Neural progenitor cell (in vitro differentiated cells): ENCODE measurements around the gene DDX39B. TPM values are rescaled to one million over a fixed set of nuclear protein-coding genes. Genes with fewer than 3 reads are reported as not detected.
"Not testable (repeated sequence)": the region's sequence is repeated elsewhere in the genome, so short reads cannot be mapped to it uniquely, and the experiment has no call there.

Source experiments
- DNase-seq: peaks from one replicate; pipeline ENCODE4 v3.0.0-alpha.2; 2016; ENCODE audit warnings: low spot score
- H2AFZ ChIP-seq: fragments of 200-600 bp; sonication (generic); replicated peaks from 2 replicates; pipeline ENCODE4 v1.6.1; 2016; ENCODE audit warnings: antibody characterized with exemption
- H3F3A ChIP-seq: fragments of 200-600 bp; sonication (generic); 2 replicates; pipeline ENCODE4 v1.6.1; 2016; ENCODE audit warnings: antibody characterized with exemption, low read depth
- H3K27ac ChIP-seq: fragments of 200-600 bp; sonication (generic); 2 replicates; pipeline ENCODE4 v1.5.1; 2016; ENCODE audit warnings: mild to moderate bottlenecking
- H3K27me3 ChIP-seq: fragments of 200-600 bp; sonication (generic); 2 replicates; pipeline ENCODE4 v1.6.1; 2016; ENCODE audit warnings: mild to moderate bottlenecking, moderate library complexity
- H3K36me3 ChIP-seq: fragments of 200-600 bp; sonication (generic); 2 replicates; pipeline ENCODE4 v1.5.1; 2016
- H3K4me1 ChIP-seq: fragments of 200-600 bp; sonication (generic); 2 replicates; pipeline ENCODE4 v1.6.1; 2016; ENCODE audit warnings: mixed run types
- H3K4me2 ChIP-seq: fragments of 200-600 bp; sonication (generic); 2 replicates; pipeline ENCODE4 v1.6.1; 2016
- H3K4me3 ChIP-seq: fragments of 200-600 bp; sonication (generic); 2 replicates; pipeline ENCODE4 v1.5.1; 2016
- H3K79me2 ChIP-seq: fragments of 200-600 bp; sonication (generic); 2 replicates; pipeline ENCODE4 v1.6.1; 2016; ENCODE audit warnings: low read depth
- H3K9ac ChIP-seq: fragments of 200-600 bp; sonication (generic); 2 replicates; pipeline ENCODE4 v1.6.1; 2016
- H3K9me3 ChIP-seq: fragments of 200-600 bp; sonication (generic); 2 replicates; pipeline ENCODE4 v1.5.1; 2016; ENCODE audit warnings: low read depth
- H4K20me1 ChIP-seq: fragments of 200-600 bp; sonication (generic); 2 replicates; pipeline ENCODE4 v1.6.1; 2016; ENCODE audit warnings: low read depth
- H3K27ac Mint-ChIP-seq: 3 replicates; pipeline ENCODE4 v1.8.0; 2021; ENCODE audit warnings: mixed read lengths
- H3K27me3 Mint-ChIP-seq: 2 replicates; pipeline ENCODE4 v1.8.0; 2022; ENCODE audit warnings: low read depth, mild to moderate bottlenecking, inconsistent platforms, moderate library complexity, mixed read lengths; ENCODE audit not compliant: insufficient read depth
- H3K36me3 Mint-ChIP-seq: 3 replicates; pipeline ENCODE4 v1.8.0; 2021; ENCODE audit warnings: mixed read lengths
- H3K4me1 Mint-ChIP-seq: 3 replicates; pipeline ENCODE4 v1.8.0; 2021; ENCODE audit warnings: mixed read lengths
- H3K4me3 Mint-ChIP-seq: 3 replicates; pipeline ENCODE4 v1.8.0; 2021; ENCODE audit warnings: mild to moderate bottlenecking, moderate library complexity, mixed read lengths
- H3K9me3 Mint-ChIP-seq: 3 replicates; pipeline ENCODE4 v1.8.0; 2020; ENCODE audit warnings: mixed read lengths
- EZH2 ChIP-seq: fragments of 200-600 bp; sonication (generic); IDR thresholded peaks from 2 replicates; pipeline ENCODE4 v1.6.1; 2017; ENCODE audit warnings: antibody characterized with exemption, mild to moderate bottlenecking, moderate library complexity
- EZH2phosphoT487 ChIP-seq: fragments of 200-600 bp; sonication (generic); IDR thresholded peaks from 2 replicates; pipeline ENCODE4 v1.6.1; 2017; ENCODE audit warnings: antibody characterized with exemption
- total RNA-seq: library from RNA; depleted of rRNA; stranded (reverse); fragments of >200 nt; gene quantifications from 2 replicates; pipeline ENCODE4 v1.2.3, GENCODE V29; 2015; ENCODE audit warnings: low replicate concordance
- TF ChIP-seq, protein P1 (sequence below): fragments of 200-600 bp; sonication (generic); IDR thresholded peaks from 2 replicates; pipeline ENCODE4 v1.5.1; 2017; ENCODE audit warnings: antibody characterized with exemption, mild to moderate bottlenecking

The DDX39B gene
- total RNA-seq, 1 donor from 2014 or later = 493 TPM

DNA sequence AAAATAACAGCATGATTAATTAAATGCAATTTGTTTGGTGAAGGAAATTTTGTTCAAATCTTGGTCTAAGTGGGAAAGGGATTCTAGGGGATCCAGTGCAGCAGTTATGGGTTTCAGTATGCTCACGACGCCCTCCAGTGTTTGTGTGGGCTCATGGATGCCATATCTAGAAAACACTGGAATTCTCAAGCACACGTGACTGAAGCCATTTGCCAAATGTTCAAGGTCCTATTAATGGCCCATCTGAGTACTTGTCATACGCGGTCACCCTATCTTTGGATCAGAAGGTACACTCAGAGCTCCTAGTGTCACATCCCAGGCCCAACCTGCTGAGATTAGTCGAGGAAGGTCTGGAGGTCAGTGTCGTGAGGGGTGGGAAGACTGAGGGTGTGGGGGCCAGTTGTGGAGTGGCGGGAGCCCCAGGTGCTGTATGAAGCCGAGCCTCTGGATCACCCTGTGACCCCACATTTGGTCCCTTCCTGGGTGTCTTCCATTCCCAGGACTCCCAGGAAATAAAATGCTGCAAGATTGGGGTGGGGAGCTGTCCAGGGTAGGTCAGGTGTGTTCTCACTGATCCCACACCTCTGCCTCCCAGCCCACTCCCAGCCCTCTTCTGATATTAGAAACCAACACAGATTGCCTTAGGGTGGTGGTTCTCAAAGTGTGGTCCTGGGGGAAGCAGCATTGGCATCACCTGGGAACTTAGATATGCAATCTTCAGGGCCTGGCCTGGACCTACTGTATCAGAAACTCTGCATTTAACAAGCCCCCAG is 55.6 kb downstream of the DDX39B start:
- H3K27ac ChIP-seq, H3K27me3 Mint-ChIP-seq, H3K79me2 ChIP-seq, H3K36me3 Mint-ChIP-seq, H3K4me3 ChIP-seq, H3F3A ChIP-seq, H3K27ac Mint-ChIP-seq, H2AFZ ChIP-seq, H3K36me3 ChIP-seq, H3K4me1 ChIP-seq, H3K9me3 ChIP-seq, H3K4me2 ChIP-seq, H4K20me1 ChIP-seq, DNase-seq, H3K4me1 Mint-ChIP-seq, H3K27me3 ChIP-seq, H3K9ac ChIP-seq, H3K4me3 Mint-ChIP-seq, H3K9me3 Mint-ChIP-seq: not testable (repeated sequence)

DNA sequence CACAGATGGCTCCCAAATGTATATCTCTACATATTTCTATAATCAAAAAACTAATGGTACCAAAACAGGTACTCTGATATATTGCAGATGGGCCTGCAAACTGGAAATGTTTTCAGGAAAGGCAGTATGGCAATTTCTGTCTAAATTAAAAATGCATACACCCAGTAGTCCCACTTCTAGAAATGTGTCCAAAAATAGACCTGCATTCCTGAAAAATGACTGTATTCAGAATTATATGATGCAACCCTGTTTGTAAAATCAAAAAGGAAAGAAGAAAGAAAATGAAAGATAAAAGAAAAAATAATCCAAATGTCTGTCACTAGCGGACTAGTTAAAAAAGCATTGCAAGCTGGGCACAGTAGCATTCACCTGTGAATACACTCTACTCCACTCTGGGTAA is 56.7 kb downstream of the DDX39B start:
- Mint-ChIP-seq H3K4me3 (no peak overlapping the region), H3K4me1 (no peaks in the 10 kb centered on the region), H3K27ac (no peak overlapping the region), H3K27me3 (peaks cover 3% of the 10 kb centered on the region), H3K9me3 (peaks cover 2% of the 10 kb centered on the region), H3K36me3 (no peaks in the 10 kb centered on the region)
- H3K9me3 ChIP-seq = no peaks in the 10 kb centered on the region
- no peaks in the 10 kb centered on the region for H4K20me1 ChIP-seq
- TF ChIP-seq, protein P1, sequence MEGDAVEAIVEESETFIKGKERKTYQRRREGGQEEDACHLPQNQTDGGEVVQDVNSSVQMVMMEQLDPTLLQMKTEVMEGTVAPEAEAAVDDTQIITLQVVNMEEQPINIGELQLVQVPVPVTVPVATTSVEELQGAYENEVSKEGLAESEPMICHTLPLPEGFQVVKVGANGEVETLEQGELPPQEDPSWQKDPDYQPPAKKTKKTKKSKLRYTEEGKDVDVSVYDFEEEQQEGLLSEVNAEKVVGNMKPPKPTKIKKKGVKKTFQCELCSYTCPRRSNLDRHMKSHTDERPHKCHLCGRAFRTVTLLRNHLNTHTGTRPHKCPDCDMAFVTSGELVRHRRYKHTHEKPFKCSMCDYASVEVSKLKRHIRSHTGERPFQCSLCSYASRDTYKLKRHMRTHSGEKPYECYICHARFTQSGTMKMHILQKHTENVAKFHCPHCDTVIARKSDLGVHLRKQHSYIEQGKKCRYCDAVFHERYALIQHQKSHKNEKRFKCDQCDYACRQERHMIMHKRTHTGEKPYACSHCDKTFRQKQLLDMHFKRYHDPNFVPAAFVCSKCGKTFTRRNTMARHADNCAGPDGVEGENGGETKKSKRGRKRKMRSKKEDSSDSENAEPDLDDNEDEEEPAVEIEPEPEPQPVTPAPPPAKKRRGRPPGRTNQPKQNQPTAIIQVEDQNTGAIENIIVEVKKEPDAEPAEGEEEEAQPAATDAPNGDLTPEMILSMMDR = no peak
- TF ChIP-seq EZH2phosphoT487 (no peak), EZH2 (no peak)
- H3K27ac ChIP-seq = no peak overlapping the region
- no peak overlapping the region for H3K4me3 ChIP-seq
- no peaks in the 10 kb centered on the region for H3K4me1 ChIP-seq
- no peaks in the 10 kb centered on the region for H3F3A ChIP-seq
- H3K36me3 ChIP-seq = no peaks in the 10 kb centered on the region
- no peaks in the 10 kb centered on the region for H3K27me3 ChIP-seq
- H3K79me2 ChIP-seq = no peaks in the 10 kb centered on the region
- no peak for DNase-seq
- no peak overlapping the region for H3K9ac ChIP-seq
- no peak overlapping the region for H3K4me2 ChIP-seq
- no peak overlapping the region for H2AFZ ChIP-seq

DNA sequence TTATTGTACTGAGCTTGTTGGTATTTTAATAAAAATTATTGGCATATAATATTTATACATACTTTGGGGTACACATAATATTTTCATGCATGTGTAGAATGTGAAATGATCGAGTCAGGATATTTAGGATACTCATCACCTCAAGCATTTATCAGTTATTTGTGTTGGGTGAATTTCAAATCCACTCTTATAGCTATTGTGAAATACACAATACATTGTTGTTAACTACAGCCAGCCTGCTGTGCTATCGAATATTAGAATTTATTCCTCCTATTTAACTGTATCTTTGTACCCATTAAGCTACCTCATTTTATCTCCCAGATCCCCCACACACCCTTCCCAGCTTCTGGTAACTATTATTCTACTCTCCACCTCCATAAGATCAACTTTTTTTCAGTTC is 58.4 kb downstream of the DDX39B start:
- no peaks in the 10 kb centered on the region for H3K36me3 Mint-ChIP-seq
- no peak overlapping the region for H3K9ac ChIP-seq
- no peaks in the 10 kb centered on the region for H3K27me3 ChIP-seq
- H3K36me3 ChIP-seq = no peaks in the 10 kb centered on the region
- H3K79me2 ChIP-seq = no peaks in the 10 kb centered on the region
- H3K27me3 Mint-ChIP-seq = peaks cover 8% of the 10 kb centered on the region
- DNase-seq = no peak
- no peak overlapping the region for H3K4me3 ChIP-seq
- H3F3A ChIP-seq = no peaks in the 10 kb centered on the region
- no peak overlapping the region for H3K27ac Mint-ChIP-seq
- H4K20me1 ChIP-seq = no peaks in the 10 kb centered on the region
- H3K9me3 ChIP-seq = no peaks in the 10 kb centered on the region
- H3K4me2 ChIP-seq = no peak overlapping the region
- H3K4me1 Mint-ChIP-seq = peaks cover 3% of the 10 kb centered on the region
- H3K27ac ChIP-seq = no peak overlapping the region
- H2AFZ ChIP-seq = no peak overlapping the region
- no peak overlapping the region for H3K4me3 Mint-ChIP-seq
- TF ChIP-seq, protein P1 = no peak
- TF ChIP-seq EZH2 = no peak
- no peak for TF ChIP-seq EZH2phosphoT487
- H3K4me1 ChIP-seq = peaks cover 4% of the 10 kb centered on the region
- peaks cover 2% of the 10 kb centered on the region for H3K9me3 Mint-ChIP-seq

DNA sequence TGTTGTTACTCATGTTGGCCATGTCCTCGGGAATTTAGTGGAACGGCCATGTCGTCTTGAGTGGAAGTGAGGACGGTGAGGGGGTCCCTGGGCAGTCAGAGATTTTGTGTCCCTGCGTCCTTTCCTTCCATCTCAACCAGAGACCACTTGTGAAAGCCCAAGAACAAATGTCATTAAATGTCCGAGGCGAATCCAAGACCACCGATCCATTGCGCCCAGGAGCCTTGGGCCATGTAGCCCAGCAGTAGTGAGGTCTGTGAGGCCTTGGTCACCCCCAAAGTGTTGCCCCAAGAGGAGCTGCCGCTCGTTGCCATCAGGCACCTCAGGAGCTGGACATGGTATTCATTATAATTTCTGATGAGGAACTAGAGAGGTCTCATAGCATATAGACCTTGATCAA is 61.2 kb downstream of the DDX39B start:
- TF ChIP-seq EZH2 (no peak), EZH2phosphoT487 (no peak)
- TF ChIP-seq, protein P1 = no peak
- H3K4me1 Mint-ChIP-seq = peaks cover 3% of the 10 kb centered on the region
- Histone ChIP-seq H3K9me3 (no peaks in the 10 kb centered on the region), H4K20me1 (no peaks in the 10 kb centered on the region), H2AFZ (no peak overlapping the region), H3F3A (no peaks in the 10 kb centered on the region), H3K79me2 (no peaks in the 10 kb centered on the region), H3K9ac (no peak overlapping the region), H3K4me3 (no peak overlapping the region), H3K27me3 (no peaks in the 10 kb centered on the region), H3K4me2 (no peak overlapping the region), H3K27ac (no peak overlapping the region), H3K4me1 (peaks cover 4% of the 10 kb centered on the region), H3K36me3 (no peaks in the 10 kb centered on the region)
- H3K27me3 Mint-ChIP-seq = peaks cover 10% of the 10 kb centered on the region
- no peak overlapping the region for H3K27ac Mint-ChIP-seq
- no peaks in the 10 kb centered on the region for H3K9me3 Mint-ChIP-seq
- no peak overlapping the region for H3K4me3 Mint-ChIP-seq
- DNase-seq = no peak
- H3K36me3 Mint-ChIP-seq = no peaks in the 10 kb centered on the region
